ENCODE results near the gene PEX11G. TPM values are rescaled to one million over a fixed set of nuclear protein-coding genes. Genes with fewer than 3 reads are reported as not detected.

PEX11G gene
- total RNA-seq, 2 donors from 2014 or later, result 3.9 to 7.6 TPM

DNA sequence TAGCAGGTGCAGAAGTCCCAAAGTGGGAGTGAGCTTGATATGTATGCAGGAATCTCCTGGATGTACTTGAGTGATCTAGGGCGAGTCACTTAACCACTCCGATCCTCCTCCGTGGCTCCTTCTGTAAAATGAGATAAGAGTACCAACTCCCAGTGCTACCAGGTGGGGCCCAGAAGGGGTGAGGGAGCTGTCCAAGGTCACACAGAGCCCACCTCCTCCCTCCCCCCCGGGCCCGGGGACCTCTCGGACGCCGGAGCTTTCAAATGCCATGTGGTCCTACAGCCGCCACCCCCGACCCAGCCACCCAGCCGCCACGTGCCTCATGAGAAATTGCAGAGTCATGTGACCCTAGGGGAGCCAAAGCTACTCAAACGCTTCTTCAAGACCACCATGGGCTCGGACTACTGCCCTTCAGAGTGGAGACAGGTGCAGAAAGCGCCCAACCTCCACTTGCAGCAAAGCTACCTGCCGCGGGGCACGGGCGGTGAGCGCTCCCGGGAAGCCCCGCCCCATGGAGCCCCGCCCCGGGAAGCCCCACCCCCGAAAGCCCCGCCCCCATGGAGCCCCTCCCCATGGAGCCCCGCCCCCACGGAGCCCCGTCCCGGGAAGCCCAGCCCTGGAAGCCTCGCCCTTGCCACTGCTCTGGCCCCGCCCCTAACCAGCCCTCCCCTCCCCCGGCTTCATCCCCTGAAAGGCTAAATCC is 17.0 kb upstream of the PEX11G start:
- ATAC-seq (peak; percentile 66), DNase-seq (peak in 2 of 4 donors; percentile 37 to 82)
- intact Hi-C loops (cut with DNase I), result no loop called here
- Histone ChIP-seq H3K27me3 (no peaks in the 10 kb centered on the region), H3K9me3 (no peaks in the 10 kb centered on the region), H3K36me3 (replicated peaks in 1 of 2; ENCODE audit: insufficient read depth in 1 of 2, low read depth in 2 of 2) (no peaks in the 10 kb centered on the region), H3K4me1 (peaks cover 16% of the 10 kb centered on the region), H3K4me3 (no peak overlapping the region), H3K27ac (no peak overlapping the region)
- 3 to 6% methylated on average over 14 to 33 of the region's 33 CpGs for WGBS, 2 donors
- TF ChIP-seq POLR2A (IDR thresholded peaks at IDR 0.05) (no peak), CTCF (IDR thresholded peaks at IDR 0.05) (no peak)

GRCh38 chr19:7505288-7505681 is 16.4 kb upstream of the PEX11G start:
- Histone ChIP-seq H3K27me3 (no peaks in the 10 kb centered on the region), H3K4me1 (peaks cover 21% of the 10 kb centered on the region), H3K36me3 (replicated peaks in 1 of 2; ENCODE audit: insufficient read depth in 1 of 2, low read depth in 2 of 2) (no peaks in the 10 kb centered on the region), H3K27ac (no peak overlapping the region), H3K9me3 (no peaks in the 10 kb centered on the region), H3K4me3 (no peak overlapping the region)
- 16 to 24% methylated on average over 15 to 19 of the region's 19 CpGs for WGBS, 2 donors
- intact Hi-C loops (cut with DNase I), result no loop called here
- peak in 2 of 4 donors; percentile 32 to 50 for DNase-seq
- ATAC-seq, result no peak
- TF ChIP-seq POLR2A (IDR thresholded peaks at IDR 0.05) (no peak), CTCF (IDR thresholded peaks at IDR 0.05) (no peak)

DNA sequence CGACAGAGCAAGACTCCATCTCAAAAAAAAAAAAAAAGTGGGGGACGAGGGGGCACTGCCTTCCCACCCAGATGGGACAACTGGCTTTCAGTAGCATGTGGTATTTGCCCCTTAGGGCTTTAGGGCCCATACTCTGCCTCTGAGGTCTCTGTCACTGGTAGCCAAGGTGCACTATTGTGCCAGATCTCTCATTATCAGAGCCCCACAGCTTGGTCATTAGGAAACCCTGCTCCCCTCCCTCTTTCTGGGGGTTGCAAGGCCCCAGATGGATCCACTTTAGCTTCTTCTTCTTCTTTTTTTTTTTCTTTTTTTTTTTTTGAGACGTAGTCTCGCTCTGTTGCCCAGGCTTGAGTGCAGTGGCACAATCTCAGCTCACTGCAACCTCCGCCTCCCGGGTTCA is 15.8 kb upstream of the PEX11G start:
- DNase-seq (no peak), ATAC-seq (no peak)
- Histone ChIP-seq H3K36me3 (replicated peaks in 1 of 2; ENCODE audit: insufficient read depth in 1 of 2, low read depth in 2 of 2) (no peaks in the 10 kb centered on the region), H3K27me3 (no peaks in the 10 kb centered on the region), H3K9me3 (no peaks in the 10 kb centered on the region), H3K4me1 (peaks cover 21% of the 10 kb centered on the region), H3K27ac (no peak overlapping the region), H3K4me3 (no peak overlapping the region)
- intact Hi-C loops (cut with DNase I), result no loop called here
- WGBS, 2 donors, result 86 to 94% methylated on average over 6 of the region's 6 CpGs
- TF ChIP-seq CTCF (IDR thresholded peaks at IDR 0.05) (no peak), POLR2A (IDR thresholded peaks at IDR 0.05) (no peak)

DNA sequence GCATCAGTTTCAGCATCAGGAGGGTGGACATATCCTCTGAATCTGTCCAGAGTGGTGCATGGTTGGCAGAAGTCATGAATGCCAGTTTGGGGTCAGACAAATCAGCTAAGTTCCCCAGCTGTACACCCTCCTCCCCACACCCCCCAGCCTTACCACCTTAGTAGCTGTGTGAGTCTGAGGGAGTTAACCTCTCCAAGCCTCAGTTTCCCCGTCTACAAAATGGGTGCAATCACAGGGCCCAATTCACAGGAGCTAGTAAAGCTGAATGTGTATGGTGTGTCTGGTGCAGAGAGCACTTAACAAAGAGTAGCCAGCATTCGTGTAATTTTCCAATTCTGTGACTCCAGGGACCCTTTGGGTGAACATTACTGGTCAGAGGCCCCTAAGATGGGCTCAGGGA is 13.7 kb upstream of the PEX11G start:
- Histone ChIP-seq H3K27ac (no peak overlapping the region), H3K27me3 (no peaks in the 10 kb centered on the region), H3K9me3 (no peaks in the 10 kb centered on the region), H3K4me1 (peaks cover 21% of the 10 kb centered on the region), H3K36me3 (replicated peaks in 1 of 2; ENCODE audit: insufficient read depth in 1 of 2, low read depth in 2 of 2) (no peaks in the 10 kb centered on the region), H3K4me3 (no peak overlapping the region)
- ATAC-seq (no peak), DNase-seq (no peak)
- intact Hi-C loops (cut with DNase I), result no loop called here
- WGBS, 2 donors, result 40 to 53% methylated on average over 2 of the region's 2 CpGs
- TF ChIP-seq POLR2A (IDR thresholded peaks at IDR 0.05) (no peak), CTCF (IDR thresholded peaks at IDR 0.05) (no peak)

Measured in body of pancreas (tissue), 4 donors.